EH (cell line): ENCODE measurements around the gene RMI1.
A peak's percentile ranks its signal among the peaks of the same experiment; 100 is the strongest.

Source experiments
- DNase-seq: peaks from one replicate; pipeline ENCODE4 v3.0.0-alpha.2; 2015; ENCODE audit warnings: low read depth

RMI1 gene

GRCh38 chr9:83969602-83970001 lies 11.0 kb upstream of the RMI1 start:
- DNase-seq = no peak

- DNase-seq = no peak
Observed at GRCh38 chr9:83971485-83971884, 9.1 kb upstream of the RMI1 start.

- DNase-seq = no peak
Observed at GRCh38 chr9:83972286-83972685, 8.3 kb upstream of the RMI1 start.

- no peak for DNase-seq
Observed at GRCh38 chr9:83975300-83975699, 5.3 kb upstream of the RMI1 start.

GRCh38 chr9:83976372-83976771 lies 4.2 kb upstream of the RMI1 start:
- DNase-seq = no peak

- DNase-seq = no peak
Observed at GRCh38 chr9:83977196-83977595, 3.4 kb upstream of the RMI1 start.

- DNase-seq = peak; percentile 89
Observed at GRCh38 chr9:83978992-83979811, 1.4 kb upstream of the RMI1 start.

- DNase-seq = peak; percentile 97
Observed at GRCh38 chr9:83979812-83980394, 702 bp upstream of the RMI1 start, which contains the start of gene HNRNPK. Gene HNRNPK, minus strand, starts transcription at chr9:83980215. Its CDS starts 1,963 bp downstream, at chr9:83978252.

- peak; percentile 50 for DNase-seq
Observed at GRCh38 chr9:83981126-83981871, 694 bp downstream of the RMI1 start.

GRCh38 chr9:83986195-83986594 lies 5.6 kb downstream of the RMI1 start:
- no peak for DNase-seq

GRCh38 chr9:83986765-83987401 lies 6.3 kb downstream of the RMI1 start:
- DNase-seq = peak; percentile 61

- no peak for DNase-seq
Observed at GRCh38 chr9:83987402-83987791, 6.8 kb downstream of the RMI1 start.

- DNase-seq = no peak
Observed at GRCh38 chr9:83988411-83988810, 7.8 kb downstream of the RMI1 start.

- no peak for DNase-seq
Observed at GRCh38 chr9:83991355-83991754, 10.8 kb downstream of the RMI1 start.

GRCh38 chr9:83992407-83992806 lies 11.8 kb downstream of the RMI1 start:
- DNase-seq = peak; percentile 25

GRCh38 chr9:83992901-83993300 lies 12.3 kb downstream of the RMI1 start:
- DNase-seq = no peak

GRCh38 chr9:83996126-83996525 lies 15.5 kb downstream of the RMI1 start:
- no peak for DNase-seq

GRCh38 chr9:83999141-83999918 lies 18.7 kb downstream of the RMI1 start:
- DNase-seq = no peak

GRCh38 chr9:84000186-84000585 lies 19.6 kb downstream of the RMI1 start:
- peak; percentile 42 for DNase-seq

- DNase-seq = no peak
Observed at GRCh38 chr9:84001621-84002020, 21.0 kb downstream of the RMI1 start.

GRCh38 chr9:84002344-84002743 lies 21.7 kb downstream of the RMI1 start:
- DNase-seq = peak; percentile 21

- no peak for DNase-seq
Observed at GRCh38 chr9:84003246-84003645, 22.6 kb downstream of the RMI1 start.
